Keratinocyte (primary cell): Measurements from ENCODE around the gene COL8A2. TPM values are rescaled to one million over a fixed set of nuclear protein-coding genes. Genes with fewer than 3 reads are reported as not detected.

ENCODE experiments used
- DNase-seq: peaks from one replicate; pipeline ENCODE4 v3.0.0-alpha.2; 2011; ENCODE audit warnings: low read depth, missing footprints, low spot score
- FAIRE-seq: peaks from 2 replicates; lab custom pipeline; 2011; peaks lifted over from hg19 to GRCh38; lab: Jason Lieb, UNC
- H2AFZ ChIP-seq: 2 replicates; pipeline ENCODE4 v1.6.0; 2012; ENCODE audit warnings: low read length, control low read depth, inconsistent platforms; ENCODE audit not compliant: control insufficient read depth
- H3K27ac ChIP-seq: 2 replicates; pipeline ENCODE4 v1.5.1; 2011; ENCODE audit warnings: low read length; ENCODE audit not compliant: control insufficient read depth, insufficient read depth
- H3K27me3 ChIP-seq: 3 replicates; pipeline ENCODE4 v1.6.0; 2011; ENCODE audit warnings: low read length; ENCODE audit not compliant: control insufficient read depth, insufficient read depth; ENCODE audit errors: extremely low read depth
- H3K36me3 ChIP-seq, 2 experiments: 2 replicates in 1 of 2; 3 replicates in 1 of 2; pipeline ENCODE4 v1.5.1; 2011; ENCODE audit warnings: low read length in 2 of 2, mild to moderate bottlenecking in 1 of 2; ENCODE audit not compliant: control insufficient read depth in 2 of 2, insufficient read depth in 2 of 2; ENCODE audit errors: extremely low read depth in 1 of 2
- H3K4me1 ChIP-seq: 3 replicates; pipeline ENCODE4 v1.5.1; 2011; ENCODE audit warnings: low read length; ENCODE audit not compliant: control insufficient read depth, insufficient read depth; ENCODE audit errors: extremely low read depth
- H3K4me2 ChIP-seq: 3 replicates; pipeline ENCODE4 v1.6.0; 2011; ENCODE audit warnings: low read depth, low read length; ENCODE audit not compliant: control insufficient read depth, insufficient read depth; ENCODE audit errors: extremely low read depth
- H3K4me3 ChIP-seq, 3 experiments: fragments of 200-600 bp in 1 of 3; sonication (generic) in 1 of 3; 2 replicates in 2 of 3; 3 replicates in 1 of 3; pipeline ENCODE4 v1.5.1; 2011 to 2016; ENCODE audit warnings: low read length in 3 of 3, mild to moderate bottlenecking in 3 of 3, control low read depth in 2 of 3, inconsistent platforms in 1 of 3, low read depth in 1 of 3, mixed read lengths in 1 of 3, mixed run types in 1 of 3, moderate library complexity in 1 of 3; ENCODE audit not compliant: control insufficient read depth in 2 of 3, insufficient read depth in 2 of 3; ENCODE audit errors: extremely low read depth in 1 of 3
- H3K79me2 ChIP-seq: 2 replicates; pipeline ENCODE4 v1.6.0; 2012; ENCODE audit warnings: low read length; ENCODE audit not compliant: control insufficient read depth, insufficient read depth
- H3K9ac ChIP-seq: 3 replicates; pipeline ENCODE4 v1.6.0; 2011; ENCODE audit warnings: low read length; ENCODE audit not compliant: control insufficient read depth, insufficient read depth; ENCODE audit errors: extremely low read depth
- H3K9me1 ChIP-seq: 3 replicates; pipeline ENCODE4 v1.6.0; 2011; ENCODE audit warnings: low read length; ENCODE audit not compliant: control insufficient read depth, insufficient read depth; ENCODE audit errors: extremely low read depth
- H3K9me3 ChIP-seq: 2 replicates; pipeline ENCODE4 v1.5.1; 2012; ENCODE audit warnings: low read depth, low read length; ENCODE audit not compliant: control insufficient read depth
- H4K20me1 ChIP-seq: 3 replicates; pipeline ENCODE4 v1.6.0; 2011; ENCODE audit warnings: low read length; ENCODE audit not compliant: control insufficient read depth, insufficient read depth; ENCODE audit errors: extremely low read depth
- EZH2 ChIP-seq: IDR thresholded peaks from one replicate; pipeline ENCODE4 v1.6.1; 2012; ENCODE audit warnings: inconsistent platforms, mild to moderate bottlenecking, low read length, moderate library complexity
- dilution Hi-C: fragments of 300-500 bp; cut with MboI; formaldehyde crosslinking; loops from one replicate; pipeline ENCODE4 v1.7.0; 2020; ENCODE audit warnings: low sequenced_read_pairs; ENCODE audit not compliant: extremely low pct_ligation_motif_present
- polyA plus RNA-seq, 5 experiments: library from polyadenylated mRNA; depleted of rRNA in 3 of 5; stranded (reverse) in 3 of 5; stranded (forward) in 1 of 5; unstranded in 1 of 5; fragments of >200 nt; gene quantifications; 1 replicate in 1 of 5; 2 replicates in 3 of 5; 3 replicates in 1 of 5; pipeline versions ENCODE4 v1.2.1 to v1.2.3, GENCODE V29; 2011 to 2012; ENCODE audit warnings: missing spikeins in 2 of 5, low read depth in 1 of 5, low replicate concordance in 1 of 5
- TF ChIP-seq, protein P1 (sequence below), 3 experiments: IDR thresholded peaks in 1 of 3; conservative IDR thresholded peaks in 1 of 3; optimal IDR thresholded peaks in 1 of 3; 2 replicates in 2 of 3; 3 replicates in 1 of 3; pipeline versions ENCODE3 to v1.5.1; 2011; ENCODE audit warnings: low read length in 3 of 3, mild to moderate bottlenecking in 3 of 3, moderate library complexity in 2 of 3, control low read depth in 1 of 3, inconsistent platforms in 1 of 3; ENCODE audit not compliant: insufficient read depth in 2 of 3; ENCODE audit errors: extremely low read depth in 1 of 3

COL8A2 gene
- polyA plus RNA-seq, 1 donor (not counting 4 experiments of a cell fraction or from before 2014, with no cell fraction given), result 0.09 TPM

GRCh38 chr1:36170643-36171412, 45.8 kb upstream of the COL8A2 start:
- peaks cover 69% of the 10 kb centered on the region for H3K4me1 ChIP-seq
- peaks cover 47% of the 10 kb centered on the region in 2 experiments for H3K36me3 ChIP-seq
- H2AFZ ChIP-seq, result no peak overlapping the region
- H3K4me3 ChIP-seq, result peak overlapping the region in 1 of 3 experiments; percentile 25
- no peaks in the 10 kb centered on the region for H3K9me1 ChIP-seq
- DNase-seq (no peak), FAIRE-seq (no peak)
- peaks cover 8% of the 10 kb centered on the region for H4K20me1 ChIP-seq
- H3K27me3 ChIP-seq, result no peaks in the 10 kb centered on the region
- H3K79me2 ChIP-seq, result peaks cover 79% of the 10 kb centered on the region
- H3K9me3 ChIP-seq, result no peaks in the 10 kb centered on the region
- peak overlapping the region; percentile 69 for H3K9ac ChIP-seq
- no peak for TF ChIP-seq EZH2
- TF ChIP-seq, protein P1, sequence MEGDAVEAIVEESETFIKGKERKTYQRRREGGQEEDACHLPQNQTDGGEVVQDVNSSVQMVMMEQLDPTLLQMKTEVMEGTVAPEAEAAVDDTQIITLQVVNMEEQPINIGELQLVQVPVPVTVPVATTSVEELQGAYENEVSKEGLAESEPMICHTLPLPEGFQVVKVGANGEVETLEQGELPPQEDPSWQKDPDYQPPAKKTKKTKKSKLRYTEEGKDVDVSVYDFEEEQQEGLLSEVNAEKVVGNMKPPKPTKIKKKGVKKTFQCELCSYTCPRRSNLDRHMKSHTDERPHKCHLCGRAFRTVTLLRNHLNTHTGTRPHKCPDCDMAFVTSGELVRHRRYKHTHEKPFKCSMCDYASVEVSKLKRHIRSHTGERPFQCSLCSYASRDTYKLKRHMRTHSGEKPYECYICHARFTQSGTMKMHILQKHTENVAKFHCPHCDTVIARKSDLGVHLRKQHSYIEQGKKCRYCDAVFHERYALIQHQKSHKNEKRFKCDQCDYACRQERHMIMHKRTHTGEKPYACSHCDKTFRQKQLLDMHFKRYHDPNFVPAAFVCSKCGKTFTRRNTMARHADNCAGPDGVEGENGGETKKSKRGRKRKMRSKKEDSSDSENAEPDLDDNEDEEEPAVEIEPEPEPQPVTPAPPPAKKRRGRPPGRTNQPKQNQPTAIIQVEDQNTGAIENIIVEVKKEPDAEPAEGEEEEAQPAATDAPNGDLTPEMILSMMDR (optimal IDR thresholded peaks at IDR 0.05 in 1 of 3, IDR thresholded peaks at IDR 0.05 in 1 of 3, conservative IDR thresholded peaks at IDR 0.05 in 1 of 3; ENCODE audit: extremely low read depth in 1 of 3, insufficient read depth in 2 of 3, low read length in 3 of 3), result no peak
- H3K27ac ChIP-seq, result peak overlapping the region; percentile 86
- peak overlapping the region; percentile 65 for H3K4me2 ChIP-seq
- dilution Hi-C loops, result no loop called here

DNA sequence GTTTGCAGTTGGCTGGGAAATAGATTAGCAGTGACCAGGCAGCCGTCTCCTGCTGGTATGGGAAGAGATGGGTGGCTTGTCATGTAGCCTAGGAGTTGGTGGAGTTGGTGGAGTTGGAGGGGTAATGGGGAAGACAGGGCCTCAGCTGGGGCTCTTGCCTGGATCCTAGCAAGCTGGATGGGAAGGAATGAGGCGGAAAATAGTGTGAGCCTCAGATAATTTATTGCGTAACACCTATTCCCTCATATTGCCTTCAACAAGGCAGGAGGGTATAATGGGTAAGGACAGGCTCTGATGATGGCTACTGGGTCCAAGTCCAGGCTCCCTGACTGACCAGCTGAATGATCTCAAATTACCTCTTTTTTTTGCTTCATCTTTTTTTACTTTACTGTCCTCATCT, 43.5 kb upstream of the COL8A2 start:
- H3K36me3 ChIP-seq, result peaks cover 29 to 38% of the 10 kb centered on the region in 2 experiments
- no peak for DNase-seq
- no peak overlapping the region for H3K4me2 ChIP-seq
- no peak overlapping the region for H3K27ac ChIP-seq
- no peak for FAIRE-seq
- H2AFZ ChIP-seq, result no peak overlapping the region
- H3K9ac ChIP-seq, result no peak overlapping the region
- peaks cover 78% of the 10 kb centered on the region for H3K4me1 ChIP-seq
- dilution Hi-C loops, result no loop called here
- H3K79me2 ChIP-seq, result peaks cover 80% of the 10 kb centered on the region
- TF ChIP-seq EZH2, result no peak
- TF ChIP-seq, protein P1 (optimal IDR thresholded peaks at IDR 0.05 in 1 of 3, IDR thresholded peaks at IDR 0.05 in 1 of 3, conservative IDR thresholded peaks at IDR 0.05 in 1 of 3; ENCODE audit: extremely low read depth in 1 of 3, insufficient read depth in 2 of 3, low read length in 3 of 3), result no peak
- no peak overlapping the region for H3K4me3 ChIP-seq
- H4K20me1 ChIP-seq, result peaks cover 2% of the 10 kb centered on the region
- H3K9me1 ChIP-seq, result no peaks in the 10 kb centered on the region
- no peaks in the 10 kb centered on the region for H3K27me3 ChIP-seq
- H3K9me3 ChIP-seq, result no peaks in the 10 kb centered on the region
